Tibial nerve (tissue), 4 donors: ENCODE measurements around the gene DNAJC5.

ENCODE experiments used
- CTCF ChIP-seq, 5 experiments: fragments of 200-600 bp in 3 of 5; fragments of 450-650 bp in 2 of 5; sonication (generic) in 3 of 5; IDR thresholded peaks; one replicate each; pipeline ENCODE4 v1.5.1; 2016 to 2019; ENCODE audit warnings: antibody characterized with exemption in 5 of 5, mild to moderate bottlenecking in 3 of 5, moderate library complexity in 2 of 5
- EP300 ChIP-seq, 2 donors: sonication (generic); formaldehyde crosslinking; IDR thresholded peaks; one replicate each; pipeline ENCODE4 v1.6.1; 2017; ENCODE audit warnings: antibody characterized with exemption in 2 of 2, mild to moderate bottlenecking in 1 of 2

- TF ChIP-seq CTCF (IDR thresholded peaks at IDR 0.05) (no peak), EP300 (IDR thresholded peaks at IDR 0.05) (no peak)
Observed at GRCh38 chr20:63857764-63858392, 37.0 kb upstream of the DNAJC5 start.
